GM06990 (cell line): ENCODE results near the gene B9D1.

Experiments used
- DNase-seq: peaks from one replicate; pipeline ENCODE4 v3.0.0-alpha.2; 2011; ENCODE audit not compliant: insufficient read length; ENCODE audit errors: extremely low read depth
- H3K27me3 ChIP-seq: replicated peaks from 2 replicates; pipeline ENCODE4 v1.6.0; 2011; ENCODE audit warnings: low read length; ENCODE audit not compliant: control insufficient read depth, insufficient read depth
- H3K36me3 ChIP-seq: 2 replicates; pipeline ENCODE4 v1.5.1; 2011; ENCODE audit warnings: low read length; ENCODE audit not compliant: control insufficient read depth, insufficient read depth
- H3K4me3 ChIP-seq: replicated peaks from 2 replicates; pipeline ENCODE4 v1.5.1; 2011; ENCODE audit warnings: low read depth, mild to moderate bottlenecking, control low read depth, low read length
- CTCF ChIP-seq: IDR thresholded peaks from 2 replicates; pipeline ENCODE4 v1.5.1; 2011; ENCODE audit warnings: low read length, control low read depth, mild to moderate bottlenecking, inconsistent platforms; ENCODE audit not compliant: insufficient read depth, poor library complexity, severe bottlenecking

The B9D1 gene

DNA sequence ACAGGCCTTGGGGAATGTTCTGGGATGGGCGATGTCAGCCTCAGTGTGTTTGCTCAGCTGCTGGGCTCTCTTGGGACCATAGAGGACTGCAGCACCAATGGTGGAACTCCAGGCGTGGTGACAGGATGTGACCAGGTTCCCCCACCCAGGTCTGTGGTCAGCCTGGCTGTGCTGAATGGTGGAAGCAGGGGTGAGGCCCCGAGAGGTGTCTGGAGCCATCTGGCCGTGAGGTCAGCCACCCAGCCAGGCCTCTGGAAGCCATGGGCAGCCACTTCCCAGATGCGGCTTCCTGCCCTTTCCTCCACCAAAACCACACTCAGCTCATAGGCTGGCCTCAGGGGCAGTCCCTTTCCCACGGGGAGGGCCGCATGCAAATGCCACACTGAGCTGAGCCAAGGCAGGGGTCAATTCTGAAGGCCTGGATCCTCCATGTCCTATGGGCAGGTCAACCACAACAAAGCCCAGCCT lies 8.0 kb upstream of the B9D1 start:
- Histone ChIP-seq H3K4me3 (no peak overlapping the region), H3K27me3 (no peaks in the 10 kb centered on the region), H3K36me3 (no peaks in the 10 kb centered on the region)
- no peak for TF ChIP-seq CTCF
- DNase-seq, result peak; percentile 54

- TF ChIP-seq CTCF, result no peak
- no peaks in the 10 kb centered on the region for H3K36me3 ChIP-seq
- no peaks in the 10 kb centered on the region for H3K27me3 ChIP-seq
- H3K4me3 ChIP-seq, result no peak overlapping the region
- DNase-seq, result no peak
These were observed 7.4 kb upstream of the B9D1 start for GRCh38 chr17:19369846-19370492.

DNA sequence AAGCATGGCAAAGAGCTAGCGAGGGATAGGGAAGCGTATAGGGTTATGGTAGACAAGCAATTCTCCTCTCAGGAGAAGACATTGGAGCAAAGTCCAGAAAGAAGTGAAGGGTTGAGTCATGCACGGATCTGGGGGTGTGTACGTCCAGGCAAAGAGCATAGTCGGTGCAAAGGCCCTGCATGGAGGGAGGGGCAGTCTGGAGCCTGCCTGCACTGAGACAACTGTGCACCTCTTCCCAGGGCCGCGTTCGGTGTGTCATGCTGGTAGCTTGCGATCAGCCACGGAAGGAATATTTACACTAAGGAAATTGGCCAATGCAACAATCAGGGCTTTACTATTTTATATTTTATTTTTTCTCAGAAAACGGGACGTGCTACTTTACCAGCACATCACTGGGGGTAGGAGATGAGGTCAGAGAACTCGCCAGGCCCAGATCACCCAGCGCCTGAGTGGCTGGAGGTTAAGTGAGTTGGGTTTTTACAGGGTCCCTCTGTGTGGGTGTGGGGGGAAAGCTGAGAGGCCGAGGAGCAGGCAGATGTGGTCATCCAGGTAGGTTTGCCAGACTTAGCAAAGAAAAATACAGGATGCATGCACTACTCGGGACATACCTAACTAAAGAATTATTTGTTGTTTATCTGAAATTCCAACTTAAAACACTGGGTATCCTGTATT lies 6.7 kb upstream of the B9D1 start:
- Histone ChIP-seq H3K27me3 (no peaks in the 10 kb centered on the region; the same call in 1 of the 2 replicates), H3K36me3 (no peaks in the 10 kb centered on the region), H3K4me3 (no peak overlapping the region)
- TF ChIP-seq CTCF, result no peak
- no peak for DNase-seq

DNA sequence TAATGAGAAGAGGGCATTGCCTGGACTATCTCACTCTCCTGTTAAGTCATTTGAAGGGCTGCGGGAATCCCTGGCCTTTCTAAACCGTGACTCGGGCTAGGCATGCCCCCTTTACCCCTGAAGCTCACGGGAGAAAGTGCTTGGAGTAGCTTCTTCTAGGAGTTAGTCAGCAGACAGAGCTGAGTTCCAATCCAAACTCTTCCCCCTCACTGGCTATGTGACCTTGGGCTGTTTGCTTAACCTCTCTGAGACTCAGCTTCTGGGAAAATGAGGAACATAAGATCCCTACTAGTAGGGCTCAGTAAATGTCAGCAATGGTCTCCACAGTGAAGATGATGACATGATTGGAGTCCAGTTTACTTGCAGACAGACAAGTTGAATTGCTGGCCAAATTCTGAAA lies 5.7 kb upstream of the B9D1 start:
- DNase-seq, result no peak
- no peaks in the 10 kb centered on the region for H3K36me3 ChIP-seq
- H3K4me3 ChIP-seq, result no peak overlapping the region
- no peak for TF ChIP-seq CTCF
- H3K27me3 ChIP-seq, result no peaks in the 10 kb centered on the region; the same call in 1 of the 2 replicates

GRCh38 chr17:19366637-19366972 lies 4.1 kb upstream of the B9D1 start:
- Histone ChIP-seq H3K36me3 (no peaks in the 10 kb centered on the region), H3K27me3 (no peaks in the 10 kb centered on the region; the same call in 1 of the 2 replicates), H3K4me3 (no peak overlapping the region)
- no peak for DNase-seq
- TF ChIP-seq CTCF, result no peak
